ENCODE results near the gene MYO5B. TPM values are rescaled to one million over a fixed set of nuclear protein-coding genes. Genes with fewer than 3 reads are reported as not detected.

The MYO5B gene
- polyA plus RNA-seq, 1 experiment = 0.18 TPM

DNA sequence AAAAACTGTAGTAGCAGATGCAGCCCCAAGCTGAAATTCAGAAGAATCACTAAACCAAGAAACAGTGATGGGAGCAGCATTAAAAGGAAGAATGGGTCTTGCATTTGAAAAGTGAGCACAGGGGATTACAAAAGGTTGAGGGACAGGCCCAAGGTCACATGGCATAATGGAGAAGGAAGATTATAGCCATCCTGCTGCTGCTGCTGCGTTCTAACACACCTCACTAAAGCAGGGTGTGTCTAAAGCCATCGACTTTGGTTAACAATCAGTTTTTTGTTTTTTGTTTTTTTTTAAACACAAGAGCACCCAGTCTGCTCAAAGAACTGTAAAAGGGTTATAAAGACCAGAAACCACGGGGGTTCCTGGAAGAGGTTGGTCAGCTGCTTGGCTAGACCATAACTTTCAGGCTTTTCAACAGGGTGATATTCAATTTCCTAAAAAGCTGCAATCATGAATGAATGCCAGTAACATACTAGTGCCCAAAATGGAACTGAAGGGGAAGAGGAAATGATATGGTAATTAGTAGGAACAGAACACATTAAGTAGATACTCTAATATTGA is 102.6 kb downstream of the MYO5B start:
- no peak for DNase-seq (ENCODE audit: low read depth)
- POLR2A ChIA-PET = no interaction called here
- H3K4me3 ChIP-seq (ENCODE audit: low read depth, low read length) = no peak overlapping the region
- no peaks in the 10 kb centered on the region for H3K27me3 ChIP-seq (ENCODE audit: control insufficient read depth, insufficient read depth, low read length)
- TF ChIP-seq, protein P1, sequence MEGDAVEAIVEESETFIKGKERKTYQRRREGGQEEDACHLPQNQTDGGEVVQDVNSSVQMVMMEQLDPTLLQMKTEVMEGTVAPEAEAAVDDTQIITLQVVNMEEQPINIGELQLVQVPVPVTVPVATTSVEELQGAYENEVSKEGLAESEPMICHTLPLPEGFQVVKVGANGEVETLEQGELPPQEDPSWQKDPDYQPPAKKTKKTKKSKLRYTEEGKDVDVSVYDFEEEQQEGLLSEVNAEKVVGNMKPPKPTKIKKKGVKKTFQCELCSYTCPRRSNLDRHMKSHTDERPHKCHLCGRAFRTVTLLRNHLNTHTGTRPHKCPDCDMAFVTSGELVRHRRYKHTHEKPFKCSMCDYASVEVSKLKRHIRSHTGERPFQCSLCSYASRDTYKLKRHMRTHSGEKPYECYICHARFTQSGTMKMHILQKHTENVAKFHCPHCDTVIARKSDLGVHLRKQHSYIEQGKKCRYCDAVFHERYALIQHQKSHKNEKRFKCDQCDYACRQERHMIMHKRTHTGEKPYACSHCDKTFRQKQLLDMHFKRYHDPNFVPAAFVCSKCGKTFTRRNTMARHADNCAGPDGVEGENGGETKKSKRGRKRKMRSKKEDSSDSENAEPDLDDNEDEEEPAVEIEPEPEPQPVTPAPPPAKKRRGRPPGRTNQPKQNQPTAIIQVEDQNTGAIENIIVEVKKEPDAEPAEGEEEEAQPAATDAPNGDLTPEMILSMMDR (IDR thresholded peaks at IDR 0.05; ENCODE audit: insufficient read depth, low read depth, low read length) = no peak
- CTCF ChIA-PET = no interaction called here
- H3K36me3 ChIP-seq (ENCODE audit: control insufficient read depth, insufficient read depth, low read length) = no peaks in the 10 kb centered on the region

DNA sequence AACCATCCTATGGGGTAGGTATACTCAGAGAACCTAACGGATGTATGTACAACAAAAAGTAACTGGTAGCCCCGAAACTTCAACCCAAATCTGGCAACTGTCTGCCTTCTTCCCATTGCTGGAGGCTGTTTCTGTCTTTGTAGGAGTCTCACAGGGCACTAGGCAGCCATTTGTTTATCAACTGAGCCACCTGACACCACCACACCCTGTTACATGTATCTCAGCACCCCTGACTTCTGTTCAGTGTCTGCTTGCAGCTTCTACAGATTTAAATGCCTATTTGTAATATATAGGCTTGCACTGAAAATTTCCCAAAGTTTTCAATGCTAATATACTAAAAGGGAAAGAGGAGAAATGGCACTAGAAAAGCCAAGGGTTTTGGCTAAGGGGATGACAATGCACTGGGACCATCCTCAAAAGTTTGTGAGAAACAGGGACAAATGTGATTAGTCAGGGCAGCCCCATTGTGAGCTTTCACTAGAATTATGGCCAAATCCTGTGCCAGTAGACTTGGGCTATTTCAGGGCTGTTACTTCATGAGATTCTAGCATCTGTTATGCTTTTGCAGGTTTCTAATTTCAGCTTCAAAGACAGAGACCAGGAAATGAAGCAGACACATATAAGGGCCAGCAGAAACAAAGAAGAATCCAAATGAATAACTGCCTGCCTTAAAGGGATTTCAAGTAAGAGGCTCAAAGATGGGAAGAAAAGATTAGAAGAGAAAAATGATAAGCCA is 103.3 kb downstream of the MYO5B start:
- POLR2A ChIA-PET = no interaction called here
- TF ChIP-seq, protein P1 (IDR thresholded peaks at IDR 0.05; ENCODE audit: insufficient read depth, low read depth, low read length) = no peak
- H3K4me3 ChIP-seq (ENCODE audit: low read depth, low read length) = no peak overlapping the region
- no peak for DNase-seq (ENCODE audit: low read depth)
- H3K36me3 ChIP-seq (ENCODE audit: control insufficient read depth, insufficient read depth, low read length) = no peaks in the 10 kb centered on the region
- no peaks in the 10 kb centered on the region for H3K27me3 ChIP-seq (ENCODE audit: control insufficient read depth, insufficient read depth, low read length)
- CTCF ChIA-PET = no interaction called here

DNA sequence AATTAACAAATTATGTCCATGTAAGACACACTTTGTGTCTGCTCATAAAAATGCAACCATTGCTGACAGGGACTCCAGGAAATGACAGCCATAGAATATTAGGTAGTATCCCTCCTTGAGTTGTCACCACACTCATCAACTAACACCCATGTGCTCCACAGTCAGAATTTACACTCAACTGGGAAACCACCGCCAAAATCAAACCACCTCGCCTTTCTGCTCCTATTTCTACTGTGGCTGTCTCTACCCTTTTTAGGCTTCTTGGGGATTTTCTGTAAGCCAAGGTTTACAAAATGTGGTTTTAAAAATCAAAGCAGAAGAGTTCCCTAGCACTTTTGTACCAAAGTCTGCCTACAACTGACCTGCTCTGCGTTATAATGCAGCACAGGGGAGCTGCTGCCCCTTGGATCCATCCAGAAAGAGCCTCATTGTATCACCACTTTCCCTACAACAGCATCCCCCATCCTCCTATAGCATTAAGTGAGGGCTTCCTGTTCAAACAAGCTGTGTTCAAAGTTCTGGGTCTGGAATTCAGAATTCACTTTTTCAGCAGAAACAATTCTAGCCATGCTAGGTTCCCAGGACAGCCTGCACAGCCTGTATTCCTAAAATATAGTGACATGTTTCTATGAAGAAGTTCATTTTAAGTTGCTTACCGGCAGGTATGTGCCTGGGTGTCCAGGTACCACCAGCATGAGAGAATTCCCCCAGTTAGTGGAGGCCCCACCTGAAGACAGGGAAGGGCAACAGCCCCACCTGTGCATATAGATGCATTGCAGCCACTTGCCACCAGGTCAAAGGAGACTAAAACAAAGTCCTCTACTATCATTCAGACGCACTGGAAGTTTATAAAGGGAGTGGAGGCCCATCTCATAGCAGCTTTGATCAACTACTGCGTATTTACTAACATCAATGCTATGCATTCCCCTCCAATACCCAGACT is 104.3 kb downstream of the MYO5B start:
- Histone ChIP-seq H3K4me3 (ENCODE audit: low read depth, low read length) (no peak overlapping the region), H3K36me3 (ENCODE audit: control insufficient read depth, insufficient read depth, low read length) (no peaks in the 10 kb centered on the region), H3K27me3 (ENCODE audit: control insufficient read depth, insufficient read depth, low read length) (no peaks in the 10 kb centered on the region)
- DNase-seq (ENCODE audit: low read depth) = no peak
- POLR2A ChIA-PET = no interaction called here
- CTCF ChIA-PET = no interaction called here
- TF ChIP-seq, protein P1 (IDR thresholded peaks at IDR 0.05; ENCODE audit: insufficient read depth, low read depth, low read length) = no peak

DNA sequence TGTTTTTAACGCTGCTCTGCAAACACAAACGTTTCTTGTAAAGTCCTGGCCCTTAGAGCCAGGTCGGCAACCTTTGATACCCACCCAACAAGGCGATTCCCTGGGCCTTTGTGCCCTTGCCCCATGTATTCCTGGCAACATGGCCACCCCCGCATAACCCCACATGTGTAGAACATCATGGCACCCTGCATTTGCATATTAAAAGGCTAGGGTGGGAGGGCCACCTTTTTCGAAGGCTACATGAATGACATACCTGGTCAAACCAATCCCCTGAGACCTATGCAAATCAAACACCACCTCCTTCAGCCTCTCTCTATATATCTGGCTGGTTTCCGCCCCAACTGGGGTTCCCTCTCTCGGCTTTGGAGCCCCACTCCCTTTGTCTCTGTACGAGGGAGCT is 105.2 kb downstream of the MYO5B start:
- CTCF ChIA-PET = no interaction called here

More for the DNA sequence above, 105.2 kb downstream of the MYO5B start:
- Histone ChIP-seq H3K27me3 (ENCODE audit: control insufficient read depth, insufficient read depth, low read length) (no peaks in the 10 kb centered on the region), H3K4me3 (ENCODE audit: low read depth, low read length) (no peak overlapping the region), H3K36me3 (ENCODE audit: control insufficient read depth, insufficient read depth, low read length) (no peaks in the 10 kb centered on the region)
- TF ChIP-seq, protein P1 (IDR thresholded peaks at IDR 0.05; ENCODE audit: insufficient read depth, low read depth, low read length) = no peak
- no peak for DNase-seq (ENCODE audit: low read depth)
- POLR2A ChIA-PET = no interaction called here
